ENCODE measurements around the gene CDH13. TPM values are rescaled to one million over a fixed set of nuclear protein-coding genes. Genes with fewer than 3 reads are reported as not detected.

The CDH13 gene
- polyA plus RNA-seq, 1 donor from 2014 or later, result 3.2 TPM

DNA sequence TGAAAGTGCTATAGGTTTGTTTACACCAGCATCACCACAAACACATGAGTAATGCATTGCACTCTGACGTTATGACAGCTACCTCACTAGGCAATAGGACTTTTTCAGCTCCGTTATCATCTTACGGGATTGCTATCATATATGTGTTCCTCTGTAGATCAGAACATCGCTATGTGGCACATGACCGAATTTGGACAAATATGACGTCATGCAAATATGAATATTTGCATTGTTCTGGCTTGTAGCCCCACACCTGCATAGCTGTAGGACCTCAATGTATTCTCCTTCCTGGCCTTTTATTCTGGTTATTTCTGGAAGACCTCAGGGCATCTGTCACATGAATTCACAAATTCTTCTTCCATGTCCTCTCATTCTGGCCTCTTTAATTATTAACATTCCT lies 393.2 kb downstream of the CDH13 start:
- H3K4me2 ChIP-seq (ENCODE audit: low read length), result no peak overlapping the region
- no peaks in the 10 kb centered on the region for H3K79me2 ChIP-seq (replicated peaks; ENCODE audit: insufficient read depth, low read length)
- no peak overlapping the region for H3K9ac ChIP-seq (ENCODE audit: low read length)
- no peak overlapping the region for H2AFZ ChIP-seq (ENCODE audit: low read depth, low read length)
- H3F3A ChIP-seq (ENCODE audit: insufficient read depth, low read length, poor library complexity, severe bottlenecking), result no peaks in the 10 kb centered on the region
- H4K20me1 ChIP-seq (ENCODE audit: insufficient read depth), result no peaks in the 10 kb centered on the region
- no peak overlapping the region for H3K27ac ChIP-seq (ENCODE audit: low read length)
- no peaks in the 10 kb centered on the region for H3K36me3 ChIP-seq (ENCODE audit: insufficient read depth, low read length)
- TF ChIP-seq SMC3 (conservative IDR thresholded peaks at IDR 0.05; ENCODE audit: poor library complexity) (no peak), TAF1 (IDR thresholded peaks at IDR 0.05; ENCODE audit: low read depth) (no peak), RAD21 (conservative IDR thresholded peaks at IDR 0.05) (no peak), POLR2AphosphoS5 (IDR thresholded peaks at IDR 0.05) (no peak), EP300 (conservative IDR thresholded peaks at IDR 0.05; ENCODE audit: poor library complexity, severe bottlenecking) (no peak), EZH2 (IDR thresholded peaks at IDR 0.05; ENCODE audit: borderline replicate concordance, insufficient read depth, low read length, poor library complexity, severe bottlenecking) (no peak), MXI1 (conservative IDR thresholded peaks at IDR 0.05; ENCODE audit: poor library complexity, severe bottlenecking) (no peak)
- TF ChIP-seq, protein P1, sequence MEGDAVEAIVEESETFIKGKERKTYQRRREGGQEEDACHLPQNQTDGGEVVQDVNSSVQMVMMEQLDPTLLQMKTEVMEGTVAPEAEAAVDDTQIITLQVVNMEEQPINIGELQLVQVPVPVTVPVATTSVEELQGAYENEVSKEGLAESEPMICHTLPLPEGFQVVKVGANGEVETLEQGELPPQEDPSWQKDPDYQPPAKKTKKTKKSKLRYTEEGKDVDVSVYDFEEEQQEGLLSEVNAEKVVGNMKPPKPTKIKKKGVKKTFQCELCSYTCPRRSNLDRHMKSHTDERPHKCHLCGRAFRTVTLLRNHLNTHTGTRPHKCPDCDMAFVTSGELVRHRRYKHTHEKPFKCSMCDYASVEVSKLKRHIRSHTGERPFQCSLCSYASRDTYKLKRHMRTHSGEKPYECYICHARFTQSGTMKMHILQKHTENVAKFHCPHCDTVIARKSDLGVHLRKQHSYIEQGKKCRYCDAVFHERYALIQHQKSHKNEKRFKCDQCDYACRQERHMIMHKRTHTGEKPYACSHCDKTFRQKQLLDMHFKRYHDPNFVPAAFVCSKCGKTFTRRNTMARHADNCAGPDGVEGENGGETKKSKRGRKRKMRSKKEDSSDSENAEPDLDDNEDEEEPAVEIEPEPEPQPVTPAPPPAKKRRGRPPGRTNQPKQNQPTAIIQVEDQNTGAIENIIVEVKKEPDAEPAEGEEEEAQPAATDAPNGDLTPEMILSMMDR (IDR thresholded peaks at IDR 0.05; ENCODE audit: poor library complexity, severe bottlenecking), result no peak
- TF ChIP-seq, protein P2, sequence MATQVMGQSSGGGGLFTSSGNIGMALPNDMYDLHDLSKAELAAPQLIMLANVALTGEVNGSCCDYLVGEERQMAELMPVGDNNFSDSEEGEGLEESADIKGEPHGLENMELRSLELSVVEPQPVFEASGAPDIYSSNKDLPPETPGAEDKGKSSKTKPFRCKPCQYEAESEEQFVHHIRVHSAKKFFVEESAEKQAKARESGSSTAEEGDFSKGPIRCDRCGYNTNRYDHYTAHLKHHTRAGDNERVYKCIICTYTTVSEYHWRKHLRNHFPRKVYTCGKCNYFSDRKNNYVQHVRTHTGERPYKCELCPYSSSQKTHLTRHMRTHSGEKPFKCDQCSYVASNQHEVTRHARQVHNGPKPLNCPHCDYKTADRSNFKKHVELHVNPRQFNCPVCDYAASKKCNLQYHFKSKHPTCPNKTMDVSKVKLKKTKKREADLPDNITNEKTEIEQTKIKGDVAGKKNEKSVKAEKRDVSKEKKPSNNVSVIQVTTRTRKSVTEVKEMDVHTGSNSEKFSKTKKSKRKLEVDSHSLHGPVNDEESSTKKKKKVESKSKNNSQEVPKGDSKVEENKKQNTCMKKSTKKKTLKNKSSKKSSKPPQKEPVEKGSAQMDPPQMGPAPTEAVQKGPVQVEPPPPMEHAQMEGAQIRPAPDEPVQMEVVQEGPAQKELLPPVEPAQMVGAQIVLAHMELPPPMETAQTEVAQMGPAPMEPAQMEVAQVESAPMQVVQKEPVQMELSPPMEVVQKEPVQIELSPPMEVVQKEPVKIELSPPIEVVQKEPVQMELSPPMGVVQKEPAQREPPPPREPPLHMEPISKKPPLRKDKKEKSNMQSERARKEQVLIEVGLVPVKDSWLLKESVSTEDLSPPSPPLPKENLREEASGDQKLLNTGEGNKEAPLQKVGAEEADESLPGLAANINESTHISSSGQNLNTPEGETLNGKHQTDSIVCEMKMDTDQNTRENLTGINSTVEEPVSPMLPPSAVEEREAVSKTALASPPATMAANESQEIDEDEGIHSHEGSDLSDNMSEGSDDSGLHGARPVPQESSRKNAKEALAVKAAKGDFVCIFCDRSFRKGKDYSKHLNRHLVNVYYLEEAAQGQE (IDR thresholded peaks at IDR 0.05; ENCODE audit: borderline replicate concordance), result no peak
- no peaks in the 10 kb centered on the region for H3K9me3 ChIP-seq (ENCODE audit: low read length)
- H3K27me3 ChIP-seq (ENCODE audit: insufficient read depth, low read depth, low read length), result no peaks in the 10 kb centered on the region
- no peaks in the 10 kb centered on the region for H3K9me2 ChIP-seq (ENCODE audit: insufficient read depth, low read length)
- H3K4me3 ChIP-seq (ENCODE audit: low read length), result no peak overlapping the region

DNA sequence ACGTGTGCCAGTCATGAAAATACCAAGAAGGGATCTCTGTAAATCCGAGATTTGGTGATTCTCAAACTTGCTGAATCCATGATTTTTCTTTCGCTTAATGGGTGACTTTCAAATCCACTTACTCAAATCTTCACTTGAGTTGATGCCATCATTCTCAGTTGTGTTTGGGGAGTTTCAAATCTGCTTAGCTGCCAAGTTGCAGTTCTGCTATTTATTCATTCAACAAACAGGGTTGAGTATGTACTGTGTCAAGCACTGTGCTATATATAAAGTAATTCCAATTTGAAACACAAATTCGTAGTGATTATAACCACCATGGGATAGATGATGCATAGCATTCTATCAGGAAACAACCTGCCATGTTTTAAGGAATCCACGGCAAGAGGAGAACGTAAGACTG lies 394.3 kb downstream of the CDH13 start:
- Histone ChIP-seq H3K4me2 (ENCODE audit: low read length) (no peak overlapping the region), H3K4me3 (ENCODE audit: low read length) (no peak overlapping the region), H3F3A (ENCODE audit: insufficient read depth, low read length, poor library complexity, severe bottlenecking) (no peaks in the 10 kb centered on the region), H3K27ac (ENCODE audit: low read length) (no peak overlapping the region), H3K9me3 (ENCODE audit: low read length) (no peaks in the 10 kb centered on the region), H3K9me2 (ENCODE audit: insufficient read depth, low read length) (no peaks in the 10 kb centered on the region), H2AFZ (ENCODE audit: low read depth, low read length) (no peak overlapping the region), H3K27me3 (ENCODE audit: insufficient read depth, low read depth, low read length) (no peaks in the 10 kb centered on the region), H3K36me3 (ENCODE audit: insufficient read depth, low read length) (no peaks in the 10 kb centered on the region), H3K79me2 (replicated peaks; ENCODE audit: insufficient read depth, low read length) (no peaks in the 10 kb centered on the region), H4K20me1 (ENCODE audit: insufficient read depth) (no peaks in the 10 kb centered on the region), H3K9ac (ENCODE audit: low read length) (no peak overlapping the region)
- TF ChIP-seq SMC3 (conservative IDR thresholded peaks at IDR 0.05; ENCODE audit: poor library complexity) (no peak), TAF1 (IDR thresholded peaks at IDR 0.05; ENCODE audit: low read depth) (no peak), EP300 (conservative IDR thresholded peaks at IDR 0.05; ENCODE audit: poor library complexity, severe bottlenecking) (no peak), EZH2 (IDR thresholded peaks at IDR 0.05; ENCODE audit: borderline replicate concordance, insufficient read depth, low read length, poor library complexity, severe bottlenecking) (no peak), RAD21 (conservative IDR thresholded peaks at IDR 0.05) (no peak), MXI1 (conservative IDR thresholded peaks at IDR 0.05; ENCODE audit: poor library complexity, severe bottlenecking) (no peak), POLR2AphosphoS5 (IDR thresholded peaks at IDR 0.05) (no peak)
- TF ChIP-seq, protein P1 (IDR thresholded peaks at IDR 0.05; ENCODE audit: poor library complexity, severe bottlenecking), result no peak
- TF ChIP-seq, protein P2 (IDR thresholded peaks at IDR 0.05; ENCODE audit: borderline replicate concordance), result no peak

Data from neural cell (in vitro differentiated cells).